ENCODE measurements around the gene RGS19.
A peak's percentile ranks its signal among the peaks of the same experiment; 100 is the strongest.
"Not testable (repeated sequence)": the region's sequence is repeated elsewhere in the genome, so short reads cannot be mapped to it uniquely, and the experiment has no call there.

The RGS19 gene

GRCh38 chr20:64079273-64080012 is at the start of gene RGS19:
TSS of gene RGS19 (minus strand) at chr20:64079518. CDS start at chr20:64076886, 2,632 bp downstream.
- DNase-seq (ENCODE audit: low read depth in 2 of 2): peak in 1 of 2 donors; percentile 36

GRCh38 chr20:64123517-64123916 is 44.2 kb upstream of the RGS19 start:
- DNase-seq (ENCODE audit: low read depth in 2 of 2): not testable (repeated sequence)

GRCh38 chr20:64122927-64123326 is 43.6 kb upstream of the RGS19 start:
- DNase-seq (ENCODE audit: low read depth in 2 of 2): not testable (repeated sequence)

GRCh38 chr20:64121586-64121985 is 42.3 kb upstream of the RGS19 start:
- no peak for DNase-seq (ENCODE audit: low read depth in 2 of 2)

GRCh38 chr20:64119681-64120341 is 40.5 kb upstream of the RGS19 start:
- DNase-seq (ENCODE audit: low read depth in 2 of 2): no peak

- DNase-seq (ENCODE audit: low read depth in 2 of 2): no peak
Observed at GRCh38 chr20:64119301-64119680, 40.0 kb upstream of the RGS19 start.

- not testable (repeated sequence) for DNase-seq (ENCODE audit: low read depth in 2 of 2)
Observed at GRCh38 chr20:64117432-64117777, 38.1 kb upstream of the RGS19 start.

GRCh38 chr20:64116541-64117431 is 37.5 kb upstream of the RGS19 start:
- DNase-seq (ENCODE audit: low read depth in 2 of 2): no peak

- no peak for DNase-seq (ENCODE audit: low read depth in 2 of 2)
Observed at GRCh38 chr20:64116016-64116415, 36.7 kb upstream of the RGS19 start.

- no peak for DNase-seq (ENCODE audit: low read depth in 2 of 2)
Observed at GRCh38 chr20:64115171-64115911, 36.0 kb upstream of the RGS19 start.

GRCh38 chr20:64114356-64114971 is 35.1 kb upstream of the RGS19 start:
- DNase-seq (ENCODE audit: low read depth in 2 of 2): no peak

- DNase-seq (ENCODE audit: low read depth in 2 of 2): no peak
Observed at GRCh38 chr20:64113796-64114355, 34.6 kb upstream of the RGS19 start.

- no peak for DNase-seq (ENCODE audit: low read depth in 2 of 2)
Observed at GRCh38 chr20:64113444-64113775, 34.1 kb upstream of the RGS19 start.

- no peak for DNase-seq (ENCODE audit: low read depth in 2 of 2)
Observed at GRCh38 chr20:64112691-64113443, 33.5 kb upstream of the RGS19 start.

- no peak for DNase-seq (ENCODE audit: low read depth in 2 of 2)
Observed at GRCh38 chr20:64111841-64112641, 32.7 kb upstream of the RGS19 start.

GRCh38 chr20:64110411-64111068 is 31.2 kb upstream of the RGS19 start:
- DNase-seq (ENCODE audit: low read depth in 2 of 2): no peak

- no peak for DNase-seq (ENCODE audit: low read depth in 2 of 2)
Observed at GRCh38 chr20:64109831-64110391, 30.6 kb upstream of the RGS19 start.
